GM19452 (cell line): Measurements from ENCODE around the gene ANKRA2.
"Not testable (repeated sequence)": the region's sequence is repeated elsewhere in the genome, so short reads cannot be mapped to it uniquely, and the experiment has no call there.

ENCODE experiments used
- ATAC-seq: cut with Tn5 transposase; IDR thresholded peaks from one replicate; pipeline ENCODE4 v1.9.1; 2021; ENCODE audit not compliant: unreplicated experiment

ANKRA2 gene

GRCh38 chr5:73550016-73550415 is 15.4 kb downstream of the ANKRA2 start:
- ATAC-seq = no peak

- ATAC-seq = no peak
Measured at GRCh38 chr5:73545403-73545779, 20.0 kb downstream of the ANKRA2 start.

GRCh38 chr5:73544429-73545402 is 20.7 kb downstream of the ANKRA2 start:
- ATAC-seq = no peak

- ATAC-seq = no peak
Measured at GRCh38 chr5:73542020-73542419, 23.4 kb downstream of the ANKRA2 start.

- ATAC-seq = no peak
Measured at GRCh38 chr5:73540192-73540591, 25.2 kb downstream of the ANKRA2 start.

DNA sequence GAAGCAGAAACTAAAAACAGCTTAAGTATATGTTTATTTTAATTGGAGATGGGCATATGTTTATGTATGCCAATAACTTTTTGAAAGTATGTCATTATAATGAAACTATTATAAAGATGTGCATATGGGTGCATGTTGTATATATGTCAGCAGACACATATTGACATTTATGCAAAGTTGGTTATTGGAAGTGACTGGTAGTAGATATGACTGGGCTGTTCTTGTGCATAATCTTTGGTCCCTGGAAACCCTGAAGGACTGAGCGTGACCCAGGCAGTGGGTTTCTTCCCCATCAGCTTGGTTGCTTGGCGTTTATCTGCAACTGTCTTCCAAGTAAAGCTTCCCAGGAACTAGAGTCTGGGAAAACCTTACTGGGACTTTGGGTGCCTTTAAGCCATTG is 25.7 kb downstream of the ANKRA2 start:
- ATAC-seq = no peak

- ATAC-seq = no peak
Measured at GRCh38 chr5:73534971-73535370, 30.5 kb downstream of the ANKRA2 start.

DNA sequence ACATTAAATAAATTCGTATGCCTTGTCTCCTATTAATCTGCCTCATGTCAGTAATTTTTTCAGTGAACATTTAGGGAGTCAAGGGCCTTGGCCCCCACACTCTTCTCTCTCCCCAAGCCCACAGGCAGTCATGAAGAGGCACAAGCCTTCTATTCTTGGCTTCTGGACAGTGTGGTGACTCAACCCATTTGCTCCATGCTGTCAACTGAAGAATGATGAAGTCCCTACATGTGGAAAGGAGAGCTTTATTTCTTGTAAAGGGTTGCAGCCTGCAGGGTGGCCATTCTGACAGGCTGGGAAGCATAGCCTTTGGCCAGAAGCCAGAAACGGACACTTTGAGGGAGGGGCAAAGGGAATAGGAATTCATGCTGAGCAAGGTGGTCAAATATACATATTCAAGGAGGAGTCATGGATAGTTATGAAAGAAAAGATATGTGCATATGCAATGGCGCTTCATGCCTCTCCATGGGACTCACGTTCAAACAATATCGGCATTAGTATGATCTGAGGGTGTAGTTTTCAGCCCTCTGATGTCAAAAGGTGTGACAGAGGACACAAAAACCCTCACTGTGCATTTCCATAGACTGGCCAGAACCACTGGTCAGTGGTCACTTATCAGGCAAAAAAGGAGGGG is 31.3 kb downstream of the ANKRA2 start:
- no peak for ATAC-seq

- no peak for ATAC-seq
Measured at GRCh38 chr5:73532195-73532594, 33.2 kb downstream of the ANKRA2 start.

- no peak for ATAC-seq
Measured at GRCh38 chr5:73531356-73531755, 34.1 kb downstream of the ANKRA2 start.

DNA sequence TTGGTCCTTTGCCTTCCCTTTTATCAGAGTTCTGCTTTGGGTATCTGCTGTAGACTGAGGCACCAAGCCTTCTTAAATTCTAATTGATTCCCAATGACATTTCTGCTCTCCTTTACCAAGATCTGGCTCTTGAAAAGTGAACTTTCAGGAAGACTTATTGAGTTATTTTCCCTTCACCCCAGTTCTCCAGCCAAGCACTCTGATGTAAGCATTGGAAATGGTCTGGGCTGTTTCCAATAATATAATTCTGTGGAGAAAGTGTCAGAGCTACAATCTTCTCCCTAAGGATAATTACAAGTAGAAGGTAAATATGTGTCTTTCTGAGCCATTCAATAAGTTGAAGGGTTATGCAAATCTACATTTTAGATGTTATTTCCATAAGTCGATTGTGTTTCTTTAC is 36.4 kb downstream of the ANKRA2 start:
- no peak for ATAC-seq

DNA sequence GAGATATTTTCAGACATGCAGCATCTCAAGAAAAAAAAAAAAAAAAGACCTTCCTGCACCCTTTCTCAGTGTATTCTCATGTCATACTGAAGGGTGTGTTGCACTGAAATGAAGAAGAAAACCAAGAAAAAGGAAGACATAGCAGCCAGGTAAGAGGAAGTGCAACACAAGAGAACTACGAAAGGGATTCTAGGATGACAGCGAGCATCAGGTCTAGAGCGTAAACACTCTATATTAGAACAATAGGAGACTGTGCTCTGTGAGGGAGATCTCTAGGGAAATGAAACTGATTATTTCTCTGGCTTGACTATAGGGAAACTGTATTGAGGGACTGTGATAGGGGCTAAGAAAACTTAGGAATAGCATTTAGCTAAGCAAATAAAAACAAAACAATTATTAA is 37.2 kb downstream of the ANKRA2 start:
- no peak for ATAC-seq

DNA sequence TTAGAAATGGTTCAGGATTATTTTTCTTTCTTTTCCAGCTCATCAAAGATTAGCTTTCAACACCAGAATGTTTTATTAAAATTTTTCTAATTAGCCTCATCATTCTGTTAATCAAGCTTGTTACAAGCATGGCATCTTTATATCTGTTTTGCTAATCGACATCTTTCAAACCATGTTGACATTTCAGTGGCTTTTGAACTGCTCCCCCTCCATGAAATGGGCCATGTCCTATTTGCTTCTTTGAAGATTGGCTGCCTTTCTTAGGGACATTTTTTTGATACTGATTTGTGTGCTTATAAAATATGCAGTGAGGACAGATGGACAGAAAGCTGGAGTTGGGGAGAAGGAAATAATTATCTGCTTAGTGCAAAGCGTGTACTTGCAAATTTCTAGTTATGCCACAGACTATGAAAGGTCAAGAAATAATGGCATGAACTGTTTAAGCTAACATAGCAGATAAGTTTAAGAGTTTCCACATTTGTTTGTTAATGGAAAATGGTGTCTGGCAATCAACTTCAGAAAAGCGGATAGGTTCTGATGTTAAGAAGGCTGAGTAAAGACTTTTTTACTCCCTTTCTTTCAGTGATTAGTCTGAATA is 39.7 kb downstream of the ANKRA2 start:
- ATAC-seq = no peak

- ATAC-seq = no peak
Measured at GRCh38 chr5:73523861-73524260, 41.6 kb downstream of the ANKRA2 start.

GRCh38 chr5:73522989-73523388 is 42.5 kb downstream of the ANKRA2 start:
- ATAC-seq = no peak

DNA sequence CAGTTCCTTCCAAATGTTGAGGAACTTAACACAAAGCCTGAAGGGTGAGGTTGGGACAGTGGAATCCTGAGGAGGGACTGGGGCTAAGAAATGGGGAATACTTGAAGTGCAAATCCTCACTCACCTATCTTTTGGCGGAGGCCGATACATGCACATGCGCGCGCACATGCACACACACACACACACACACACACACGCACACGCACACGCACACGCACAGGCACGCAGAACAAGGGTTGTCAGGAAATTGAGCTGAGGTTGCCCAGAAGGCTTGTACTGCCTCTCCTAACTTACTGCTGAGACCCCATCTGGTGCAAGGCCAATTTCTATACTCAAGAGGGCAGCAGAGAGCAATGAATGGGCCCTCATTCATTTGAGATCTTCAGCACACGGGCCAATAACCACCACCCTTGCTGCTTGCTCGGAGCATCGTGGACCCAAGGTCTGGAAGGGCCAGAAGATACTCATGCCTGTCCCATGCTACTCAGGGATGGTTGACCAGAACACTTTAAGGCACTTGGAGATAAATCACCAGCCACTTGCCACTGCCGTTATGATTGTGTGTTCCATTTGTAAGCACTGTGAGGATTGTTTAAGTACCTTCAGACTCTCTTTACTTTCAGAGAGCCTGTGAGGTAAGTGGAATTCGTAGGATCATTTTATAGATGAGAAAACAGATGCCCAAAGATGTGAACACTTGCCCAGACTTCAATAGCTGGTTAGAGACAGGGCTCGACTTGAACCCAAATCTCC is 45.7 kb downstream of the ANKRA2 start:
- ATAC-seq = peak; percentile 97

GRCh38 chr5:73515232-73515631 is 50.2 kb downstream of the ANKRA2 start:
- no peak for ATAC-seq

DNA sequence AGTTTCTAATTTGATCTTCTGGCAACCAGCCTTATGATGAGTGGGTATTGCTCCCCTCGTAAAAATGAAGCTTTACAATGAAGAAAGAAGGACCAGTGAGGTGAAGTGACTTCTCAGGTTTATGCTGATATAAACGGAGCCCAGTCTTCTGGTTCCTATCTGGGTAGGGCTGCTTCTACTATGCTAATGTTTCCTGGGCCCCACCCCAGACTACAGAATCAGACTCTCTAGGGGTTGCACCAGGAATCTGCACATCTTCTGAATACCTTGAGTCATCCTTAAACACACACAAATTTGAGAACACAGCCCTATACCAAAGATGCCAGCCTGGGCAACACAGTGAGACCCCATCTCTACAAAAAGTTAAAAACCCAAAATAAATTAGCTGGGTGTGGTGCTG is 51.0 kb downstream of the ANKRA2 start:
- ATAC-seq = no peak

DNA sequence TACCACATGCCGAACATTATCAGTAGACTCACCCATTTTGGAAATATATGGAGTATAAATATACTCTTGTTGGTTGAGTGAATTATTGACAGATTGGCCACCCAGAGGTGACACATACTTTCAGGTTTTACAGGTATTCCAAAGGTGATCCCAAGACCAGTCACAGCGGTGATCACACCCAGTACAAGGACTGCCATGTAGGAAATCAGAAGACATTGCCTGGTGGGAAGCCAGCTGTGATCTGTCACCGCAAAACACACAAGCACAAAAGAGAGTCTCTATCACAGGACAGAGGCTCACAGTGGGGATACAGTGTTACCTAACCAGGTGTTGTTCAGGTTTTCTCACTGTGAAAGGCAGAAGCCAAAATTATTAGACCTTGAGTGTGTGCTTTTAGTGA is 51.4 kb downstream of the ANKRA2 start:
- ATAC-seq = no peak

GRCh38 chr5:73508521-73508920 is 56.9 kb downstream of the ANKRA2 start:
- ATAC-seq = not testable (repeated sequence)

- ATAC-seq = no peak
Measured at GRCh38 chr5:73507062-73507461, 58.4 kb downstream of the ANKRA2 start.
